HepG2 (cell line): ENCODE measurements around the gene MMP25. TPM values are rescaled to one million over a fixed set of nuclear protein-coding genes. Genes with fewer than 3 reads are reported as not detected.
A peak's percentile ranks its signal among the peaks of the same experiment; 100 is the strongest.

Experiments
- AGO1 ChIP-seq: fragments of 200-400 bp; formaldehyde crosslinking; IDR thresholded peaks from 2 replicates; pipeline ENCODE4 v1.6.1; 2017; ENCODE audit warnings: mild to moderate bottlenecking, low read depth, low read length, moderate library complexity; ENCODE audit not compliant: poor library complexity, severe bottlenecking
- CCDC6 ChIP-seq: sonication (generic); formaldehyde crosslinking; IDR thresholded peaks from 2 replicates; pipeline ENCODE4 v1.8.1; 2022; ENCODE audit warnings: mild to moderate bottlenecking, missing genetic modification reagents, moderate library complexity
- FOXK1 ChIP-seq: sonication (generic); formaldehyde crosslinking; IDR thresholded peaks from 2 replicates; pipeline ENCODE4 v1.4.0; 2020; ENCODE audit warnings: low read depth, missing genetic modification reagents, borderline replicate concordance
- POLR2G ChIP-seq: fragments of 200-400 bp; formaldehyde crosslinking; IDR thresholded peaks from 2 replicates; pipeline ENCODE4 v1.6.1; 2018; ENCODE audit warnings: mild to moderate bottlenecking, low read depth, low read length, moderate library complexity
- TEAD3 ChIP-seq: optimal IDR thresholded peaks from 2 replicates; pipeline ENCODE3; 2016; ENCODE audit warnings: borderline replicate concordance
- TOPORS ChIP-seq: sonication (generic); formaldehyde crosslinking; IDR thresholded peaks from 2 replicates; pipeline ENCODE4 v1.8.0; 2023; ENCODE audit warnings: mild to moderate bottlenecking, missing genetic modification reagents
- ZNF10 ChIP-seq: sonication (generic); formaldehyde crosslinking; IDR thresholded peaks from 2 replicates; pipeline ENCODE4 v1.4.0; 2020; ENCODE audit warnings: mild to moderate bottlenecking, low read depth, missing genetic modification reagents, borderline replicate concordance
- ZNF3 ChIP-seq: IDR thresholded peaks from 2 replicates; pipeline ENCODE4 v1.7.0; 2017; ENCODE audit warnings: inconsistent platforms
- ZNF672 ChIP-seq: sonication (generic); formaldehyde crosslinking; IDR thresholded peaks from 2 replicates; pipeline ENCODE4 v1.8.1; 2022; ENCODE audit warnings: missing genetic modification reagents
- polyA plus RNA-seq, 8 experiments: library from polyadenylated mRNA; depleted of rRNA in 3 of 8; stranded (reverse) in 7 of 8; unstranded in 1 of 8; fragments of >200 nt; fragmentation: Illumina TruSeq in 4 of 8; extraction: Trizol in 4 of 8; gene quantifications; 2 replicates each; pipeline versions ENCODE4 v1.2.1 to v1.2.3, GENCODE V29; 2011 to 2016; ENCODE audit warnings: low read depth in 4 of 8, missing spikeins in 1 of 8, mixed read lengths in 1 of 8; ENCODE audit not compliant: insufficient read depth in 1 of 8
- total RNA-seq, 5 experiments: library from RNA; depleted of rRNA; stranded (reverse); fragments of >200 nt; fragmentation: Illumina TruSeq; extraction: Trizol; gene quantifications; 2 replicates each; pipeline ENCODE4 v1.2.3, GENCODE V29; 2016; ENCODE audit warnings: low read depth in 1 of 5
- TF ChIP-seq, protein P1 (sequence below): fragments of 450-650 bp; IDR thresholded peaks from 2 replicates; pipeline ENCODE4 v1.6.1; 2017
- TF ChIP-seq, protein P2 (sequence below): sonication (generic); formaldehyde crosslinking; IDR thresholded peaks from 2 replicates; pipeline ENCODE4 v1.8.0; 2022; ENCODE audit warnings: missing genetic modification reagents, mild to moderate bottlenecking, moderate library complexity, borderline replicate concordance
- TF ChIP-seq, protein P3 (sequence below): sonication (generic); formaldehyde crosslinking; IDR thresholded peaks from 2 replicates; pipeline ENCODE4 v1.8.0; 2022; ENCODE audit warnings: mild to moderate bottlenecking, missing genetic modification reagents; ENCODE audit not compliant: insufficient replicate concordance
- TF ChIP-seq, protein P4 (sequence below): sonication (generic); formaldehyde crosslinking; IDR thresholded peaks from 2 replicates; pipeline ENCODE4 v1.4.0; 2020; ENCODE audit warnings: mild to moderate bottlenecking, missing genetic modification reagents

Gene MMP25
- total and polyA plus RNA-seq, 2 of the 13 experiments (the other 11 are each of a cell fraction or from before 2014, with no cell fraction given) = 0.04 to 0.08 TPM

DNA sequence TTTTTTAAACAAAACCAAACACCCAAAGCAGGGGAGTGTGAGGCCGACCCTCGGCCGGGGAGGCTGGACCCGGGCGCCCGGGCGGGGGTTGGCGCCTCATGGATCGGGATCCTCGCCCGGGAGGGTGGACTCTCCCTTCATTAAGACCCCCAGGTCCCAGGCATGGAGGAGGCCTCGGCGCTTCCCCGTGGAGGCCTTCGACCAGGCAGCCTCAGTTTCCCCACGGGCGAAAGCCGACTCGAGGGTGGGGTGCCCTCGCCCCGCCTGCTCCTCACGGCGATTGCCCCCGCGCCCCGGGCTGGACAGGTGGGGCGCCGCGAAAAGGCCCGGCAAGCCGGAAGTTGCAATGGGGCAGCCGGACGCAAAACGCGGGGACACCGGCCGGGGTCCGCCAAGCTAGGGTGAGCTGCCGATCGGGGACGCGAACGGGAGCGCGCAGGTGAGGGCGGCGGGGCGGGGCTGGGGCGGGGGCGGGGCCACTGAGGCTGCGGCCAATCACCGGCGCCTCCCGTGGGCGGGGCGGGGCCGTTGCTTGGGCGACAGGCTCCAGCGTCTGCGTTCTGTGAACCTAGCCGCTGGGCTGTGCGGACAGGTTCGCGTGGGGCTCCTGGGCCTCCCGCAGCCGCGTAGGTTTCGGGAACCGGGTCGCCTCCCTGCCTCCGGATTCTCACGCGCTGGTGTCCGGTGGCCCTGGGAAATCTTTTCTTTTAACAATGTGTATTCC is 60.0 kb downstream of the MMP25 start (continued):
- TF ChIP-seq, protein P1, sequence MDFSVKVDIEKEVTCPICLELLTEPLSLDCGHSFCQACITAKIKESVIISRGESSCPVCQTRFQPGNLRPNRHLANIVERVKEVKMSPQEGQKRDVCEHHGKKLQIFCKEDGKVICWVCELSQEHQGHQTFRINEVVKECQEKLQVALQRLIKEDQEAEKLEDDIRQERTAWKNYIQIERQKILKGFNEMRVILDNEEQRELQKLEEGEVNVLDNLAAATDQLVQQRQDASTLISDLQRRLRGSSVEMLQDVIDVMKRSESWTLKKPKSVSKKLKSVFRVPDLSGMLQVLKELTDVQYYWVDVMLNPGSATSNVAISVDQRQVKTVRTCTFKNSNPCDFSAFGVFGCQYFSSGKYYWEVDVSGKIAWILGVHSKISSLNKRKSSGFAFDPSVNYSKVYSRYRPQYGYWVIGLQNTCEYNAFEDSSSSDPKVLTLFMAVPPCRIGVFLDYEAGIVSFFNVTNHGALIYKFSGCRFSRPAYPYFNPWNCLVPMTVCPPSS = no peak
- TF ChIP-seq ZNF10 (CRISPR knock-in tag) (no peak), CCDC6 (no peak), TEAD3 (CRISPR knock-in tag) (peak; percentile 19), POLR2G (peak; percentile 88), TOPORS (0 out of 2 replicates have a peak, but pooled peaks have one; percentile 70), FOXK1 (peak; percentile 45; the same call in 1 of the 2 replicates), ZNF3 (CRISPR knock-in tag) (no peak), ZNF672 (CRISPR knock-in tag) (no peak), AGO1 (no peak)
- TF ChIP-seq, protein P2, sequence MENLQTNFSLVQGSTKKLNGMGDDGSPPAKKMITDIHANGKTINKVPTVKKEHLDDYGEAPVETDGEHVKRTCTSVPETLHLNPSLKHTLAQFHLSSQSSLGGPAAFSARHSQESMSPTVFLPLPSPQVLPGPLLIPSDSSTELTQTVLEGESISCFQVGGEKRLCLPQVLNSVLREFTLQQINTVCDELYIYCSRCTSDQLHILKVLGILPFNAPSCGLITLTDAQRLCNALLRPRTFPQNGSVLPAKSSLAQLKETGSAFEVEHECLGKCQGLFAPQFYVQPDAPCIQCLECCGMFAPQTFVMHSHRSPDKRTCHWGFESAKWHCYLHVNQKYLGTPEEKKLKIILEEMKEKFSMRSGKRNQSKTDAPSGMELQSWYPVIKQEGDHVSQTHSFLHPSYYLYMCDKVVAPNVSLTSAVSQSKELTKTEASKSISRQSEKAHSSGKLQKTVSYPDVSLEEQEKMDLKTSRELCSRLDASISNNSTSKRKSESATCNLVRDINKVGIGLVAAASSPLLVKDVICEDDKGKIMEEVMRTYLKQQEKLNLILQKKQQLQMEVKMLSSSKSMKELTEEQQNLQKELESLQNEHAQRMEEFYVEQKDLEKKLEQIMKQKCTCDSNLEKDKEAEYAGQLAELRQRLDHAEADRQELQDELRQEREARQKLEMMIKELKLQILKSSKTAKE = no peak
- TF ChIP-seq, protein P3, sequence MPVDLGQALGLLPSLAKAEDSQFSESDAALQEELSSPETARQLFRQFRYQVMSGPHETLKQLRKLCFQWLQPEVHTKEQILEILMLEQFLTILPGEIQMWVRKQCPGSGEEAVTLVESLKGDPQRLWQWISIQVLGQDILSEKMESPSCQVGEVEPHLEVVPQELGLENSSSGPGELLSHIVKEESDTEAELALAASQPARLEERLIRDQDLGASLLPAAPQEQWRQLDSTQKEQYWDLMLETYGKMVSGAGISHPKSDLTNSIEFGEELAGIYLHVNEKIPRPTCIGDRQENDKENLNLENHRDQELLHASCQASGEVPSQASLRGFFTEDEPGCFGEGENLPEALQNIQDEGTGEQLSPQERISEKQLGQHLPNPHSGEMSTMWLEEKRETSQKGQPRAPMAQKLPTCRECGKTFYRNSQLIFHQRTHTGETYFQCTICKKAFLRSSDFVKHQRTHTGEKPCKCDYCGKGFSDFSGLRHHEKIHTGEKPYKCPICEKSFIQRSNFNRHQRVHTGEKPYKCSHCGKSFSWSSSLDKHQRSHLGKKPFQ = no peak
- TF ChIP-seq, protein P4, sequence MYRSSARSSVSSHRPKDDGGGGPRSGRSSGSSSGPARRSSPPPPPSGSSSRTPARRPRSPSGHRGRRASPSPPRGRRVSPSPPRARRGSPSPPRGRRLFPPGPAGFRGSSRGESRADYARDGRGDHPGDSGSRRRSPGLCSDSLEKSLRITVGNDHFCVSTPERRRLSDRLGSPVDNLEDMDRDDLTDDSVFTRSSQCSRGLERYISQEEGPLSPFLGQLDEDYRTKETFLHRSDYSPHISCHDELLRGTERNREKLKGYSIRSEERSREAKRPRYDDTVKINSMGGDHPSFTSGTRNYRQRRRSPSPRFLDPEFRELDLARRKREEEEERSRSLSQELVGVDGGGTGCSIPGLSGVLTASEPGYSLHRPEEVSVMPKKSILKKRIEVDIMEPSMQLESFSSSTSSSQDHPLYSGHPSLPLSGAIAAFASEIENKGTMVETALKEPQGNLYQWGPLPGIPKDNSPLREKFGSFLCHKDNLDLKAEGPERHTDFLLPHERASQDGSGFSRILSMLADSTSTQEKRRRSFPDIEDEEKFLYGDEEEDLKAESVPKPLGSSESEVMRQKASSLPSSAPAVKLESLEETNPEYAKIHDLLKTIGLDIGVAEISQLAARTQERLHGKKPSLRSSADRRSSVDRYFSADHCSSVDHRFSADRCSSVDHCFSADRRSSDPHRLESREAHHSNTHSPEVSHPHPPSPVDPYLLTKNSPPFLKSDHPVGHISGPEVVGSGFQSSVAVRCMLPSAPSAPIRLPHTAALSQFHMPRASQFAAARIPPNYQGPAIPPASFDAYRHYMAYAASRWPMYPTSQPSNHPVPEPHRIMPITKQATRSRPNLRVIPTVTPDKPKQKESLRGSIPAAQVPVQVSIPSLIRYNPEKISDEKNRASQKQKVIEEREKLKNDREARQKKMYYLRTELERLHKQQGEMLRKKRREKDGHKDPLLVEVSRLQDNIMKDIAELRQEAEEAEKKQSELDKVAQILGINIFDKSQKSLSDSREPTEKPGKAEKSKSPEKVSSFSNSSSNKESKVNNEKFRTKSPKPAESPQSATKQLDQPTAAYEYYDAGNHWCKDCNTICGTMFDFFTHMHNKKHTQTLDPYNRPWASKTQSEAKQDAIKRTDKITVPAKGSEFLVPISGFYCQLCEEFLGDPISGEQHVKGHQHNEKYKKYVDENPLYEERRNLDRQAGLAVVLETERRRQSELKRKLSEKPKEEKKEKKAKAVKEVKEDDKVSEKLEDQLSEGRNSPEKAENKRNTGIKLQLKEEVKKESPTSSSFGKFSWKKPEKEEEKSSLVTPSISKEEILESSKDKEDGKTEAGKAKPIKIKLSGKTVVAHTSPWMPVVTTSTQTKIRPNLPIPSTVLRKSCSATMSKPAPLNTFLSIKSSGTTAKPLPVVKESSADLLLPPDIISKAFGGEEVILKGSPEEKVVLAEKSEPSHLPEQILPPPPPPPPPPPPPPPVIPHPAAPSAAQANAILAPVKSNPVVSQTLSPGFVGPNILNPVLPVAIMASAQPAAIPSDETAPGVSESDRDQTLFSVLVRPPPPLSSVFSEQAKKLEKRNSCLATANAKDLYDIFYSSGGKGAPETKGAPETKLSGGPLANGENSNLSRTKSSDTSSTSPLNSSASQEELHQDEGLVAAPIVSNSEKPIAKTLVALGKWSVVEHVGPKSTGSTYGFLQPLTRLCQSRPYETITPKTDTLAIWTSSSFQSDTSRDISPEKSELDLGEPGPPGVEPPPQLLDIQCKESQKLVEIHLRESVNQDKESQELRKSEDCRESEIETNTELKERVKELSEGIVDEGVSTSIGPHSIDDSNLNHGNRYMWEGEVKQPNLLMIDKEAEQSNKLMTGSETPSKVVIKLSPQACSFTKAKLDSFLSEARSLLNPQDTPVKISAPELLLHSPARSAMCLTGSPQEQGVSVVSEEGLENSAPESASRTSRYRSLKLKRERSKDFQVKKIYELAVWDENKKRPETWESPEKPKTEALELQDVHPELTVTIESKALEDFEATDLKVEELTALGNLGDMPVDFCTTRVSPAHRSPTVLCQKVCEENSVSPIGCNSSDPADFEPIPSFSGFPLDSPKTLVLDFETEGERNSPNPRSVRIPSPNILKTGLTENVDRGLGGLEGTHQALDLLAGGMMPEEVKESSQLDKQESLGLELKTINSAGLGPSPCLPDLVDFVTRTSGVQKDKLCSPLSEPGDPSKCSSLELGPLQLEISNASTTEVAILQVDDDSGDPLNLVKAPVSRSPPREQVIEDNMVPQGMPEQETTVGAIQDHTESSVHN (CRISPR knock-in tag) = no peak
